GM21723 (cell line): ENCODE measurements around the gene ULK4.
"Not testable (repeated sequence)": the region's sequence is repeated elsewhere in the genome, so short reads cannot be mapped to it uniquely, and the experiment has no call there.

Experiments
- ATAC-seq: cut with Tn5 transposase; IDR thresholded peaks from one replicate; pipeline ENCODE4 v1.9.1; 2021; ENCODE audit warnings: mild to moderate bottlenecking, moderate library complexity; ENCODE audit not compliant: unreplicated experiment

The ULK4 gene

GRCh38 chr3:41960826-41961750 lies 815 bp downstream of the ULK4 start:
- peak; percentile 28 for ATAC-seq

GRCh38 chr3:41956574-41956973 lies 5.3 kb downstream of the ULK4 start:
- ATAC-seq: no peak

GRCh38 chr3:41955192-41955591 lies 6.7 kb downstream of the ULK4 start:
- ATAC-seq: no peak

- ATAC-seq: no peak
These were observed 18.5 kb downstream of the ULK4 start for GRCh38 chr3:41943311-41943843.

- no peak for ATAC-seq
These were observed 21.5 kb downstream of the ULK4 start for GRCh38 chr3:41940393-41940792.

- no peak for ATAC-seq
These were observed 25.5 kb downstream of the ULK4 start for GRCh38 chr3:41936384-41936783.

GRCh38 chr3:41933154-41933676 lies 28.7 kb downstream of the ULK4 start:
- no peak for ATAC-seq

GRCh38 chr3:41932464-41932863 lies 29.4 kb downstream of the ULK4 start:
- no peak for ATAC-seq

GRCh38 chr3:41920406-41920965 lies 41.4 kb downstream of the ULK4 start:
- no peak for ATAC-seq

GRCh38 chr3:41915353-41915752 lies 46.5 kb downstream of the ULK4 start:
- ATAC-seq: no peak

GRCh38 chr3:41912280-41912679 lies 49.6 kb downstream of the ULK4 start:
- ATAC-seq: no peak

- ATAC-seq: no peak
These were observed 54.4 kb downstream of the ULK4 start for GRCh38 chr3:41907330-41908073.

GRCh38 chr3:41900265-41900664 lies 61.6 kb downstream of the ULK4 start:
- no peak for ATAC-seq

- ATAC-seq: no peak
These were observed 63.3 kb downstream of the ULK4 start for GRCh38 chr3:41898631-41899030.

GRCh38 chr3:41893977-41894376 lies 67.9 kb downstream of the ULK4 start:
- ATAC-seq: no peak

- no peak for ATAC-seq
These were observed 73.4 kb downstream of the ULK4 start for GRCh38 chr3:41888368-41889076.

- ATAC-seq: no peak
These were observed 78.9 kb downstream of the ULK4 start for GRCh38 chr3:41882956-41883355.

- ATAC-seq: no peak
These were observed 80.6 kb downstream of the ULK4 start for GRCh38 chr3:41881233-41881821.

- no peak for ATAC-seq
These were observed 81.5 kb downstream of the ULK4 start for GRCh38 chr3:41880387-41880786.

GRCh38 chr3:41877741-41878140 lies 84.2 kb downstream of the ULK4 start:
- ATAC-seq: not testable (repeated sequence)
